Measurements from ENCODE around the gene VPS13A.
"Not testable (repeated sequence)": the region's sequence is repeated elsewhere in the genome, so short reads cannot be mapped to it uniquely, and the experiment has no call there.

The VPS13A gene

DNA sequence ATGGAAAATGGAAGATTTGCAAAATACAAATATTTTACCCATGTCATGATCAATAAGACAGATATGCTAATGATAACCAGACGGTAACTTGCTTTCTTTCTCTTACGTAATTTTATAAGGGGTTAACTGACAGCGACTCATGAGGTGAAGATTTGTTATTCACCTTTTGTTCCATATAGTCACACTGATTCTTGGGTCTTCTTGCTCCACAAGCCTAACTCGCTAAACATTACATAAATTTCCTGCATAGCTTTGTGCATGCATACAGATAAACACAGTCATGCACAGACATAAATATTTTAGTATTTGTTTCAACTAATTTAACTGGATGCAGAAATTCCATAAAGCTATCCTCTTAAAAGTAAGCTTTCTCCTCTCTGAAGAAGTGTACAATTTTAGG is 225.9 kb downstream of the VPS13A start:
- Histone ChIP-seq H3K4ac (ENCODE audit: low read length) (no peak overlapping the region), H3K9me3 (replicated peaks in 1 of 2; ENCODE audit: control insufficient read depth in 2 of 2, insufficient read depth in 1 of 2, low read depth in 1 of 2, low read length in 2 of 2) (peaks cover 3 to 5% of the 10 kb centered on the region in 2 donors), H3K9ac (ENCODE audit: low read depth, low read length, poor library complexity) (no peak overlapping the region), H2BK5ac (ENCODE audit: low read length) (no peak overlapping the region), H3K36me3 (replicated peaks in 1 of 2; ENCODE audit: control insufficient read depth in 2 of 2, insufficient read depth in 2 of 2, low read length in 2 of 2) (peaks cover 3 to 5% of the 10 kb centered on the region in 2 donors), H3K27ac (replicated peaks; ENCODE audit: low read length) (no peak overlapping the region), H2AK5ac (ENCODE audit: low read depth, low read length) (no peak overlapping the region), H3K4me1 (ENCODE audit: control insufficient read depth in 2 of 2, insufficient read depth in 1 of 2, low read depth in 1 of 2, low read length in 2 of 2) (no peaks in the 10 kb centered on the region), H3K18ac (ENCODE audit: low read length) (no peak overlapping the region), H3K23ac (ENCODE audit: low read depth, low read length, poor library complexity) (no peak overlapping the region), H2BK12ac (ENCODE audit: low read length) (no peak overlapping the region), H3K4me3 (ENCODE audit: low read length in 2 of 2) (no peak overlapping the region), H2BK120ac (ENCODE audit: low read depth, low read length) (no peak overlapping the region), H3K79me1 (ENCODE audit: low read depth, low read length) (no peaks in the 10 kb centered on the region), H3K14ac (ENCODE audit: low read length) (no peak overlapping the region), H4K91ac (ENCODE audit: low read depth, low read length, poor library complexity) (no peak overlapping the region), H3K27me3 (ENCODE audit: control insufficient read depth in 3 of 3, insufficient read depth in 3 of 3, low read depth in 1 of 3, low read length in 3 of 3) (no peaks in the 10 kb centered on the region), H2BK15ac (ENCODE audit: low read length) (no peak overlapping the region), H3K4me2 (ENCODE audit: insufficient read depth, low read length, poor library complexity, severe bottlenecking) (no peak overlapping the region), H2AFZ (ENCODE audit: low read length) (no peak overlapping the region), H4K8ac (ENCODE audit: low read depth, low read length) (no peak overlapping the region)
- no peak for DNase-seq (ENCODE audit: low spot score)
- WGBS, 2 donors (ENCODE audit: extremely low coverage in 2 of 2, insufficient read length in 2 of 2, insufficient replicate concordance in 1 of 2): no CpG with 5 or more reads among the region's 4 CpGs

DNA sequence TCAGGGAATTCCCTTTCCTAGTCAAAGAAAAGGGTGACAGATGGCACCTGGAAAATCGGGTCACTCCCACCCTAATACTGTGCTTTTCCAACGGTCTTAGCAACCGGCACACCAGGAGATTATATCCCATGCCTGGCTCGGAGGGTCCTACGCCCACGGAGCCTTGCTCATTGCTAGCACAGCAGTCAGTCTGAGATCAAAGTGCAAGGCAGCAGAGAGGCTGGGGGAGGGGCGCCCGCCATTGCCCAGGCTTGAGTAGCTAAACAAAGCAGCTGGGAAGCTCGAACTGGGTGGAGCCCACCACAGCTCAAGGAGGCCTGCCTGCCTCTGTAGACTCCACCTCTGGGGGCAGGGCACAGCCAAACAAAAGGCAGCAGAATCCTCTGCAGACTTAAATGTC is 231.2 kb downstream of the VPS13A start:
- not testable (repeated sequence) for H3K23ac ChIP-seq (ENCODE audit: low read depth, low read length, poor library complexity); H2BK15ac ChIP-seq (ENCODE audit: low read length); H3K36me3 ChIP-seq (replicated peaks in 1 of 2; ENCODE audit: control insufficient read depth in 2 of 2, insufficient read depth in 2 of 2, low read length in 2 of 2); H3K18ac ChIP-seq (ENCODE audit: low read length); H2BK5ac ChIP-seq (ENCODE audit: low read length); H4K8ac ChIP-seq (ENCODE audit: low read depth, low read length); H2BK12ac ChIP-seq (ENCODE audit: low read length); H3K27ac ChIP-seq (replicated peaks; ENCODE audit: low read length); H3K4me2 ChIP-seq (ENCODE audit: insufficient read depth, low read length, poor library complexity, severe bottlenecking); DNase-seq (ENCODE audit: low spot score); H3K14ac ChIP-seq (ENCODE audit: low read length); H2AFZ ChIP-seq (ENCODE audit: low read length); H3K4me1 ChIP-seq (ENCODE audit: control insufficient read depth in 2 of 2, insufficient read depth in 1 of 2, low read depth in 1 of 2, low read length in 2 of 2); H3K4me3 ChIP-seq (ENCODE audit: low read length in 2 of 2); H3K9me3 ChIP-seq (replicated peaks in 1 of 2; ENCODE audit: control insufficient read depth in 2 of 2, insufficient read depth in 1 of 2, low read depth in 1 of 2, low read length in 2 of 2); H4K91ac ChIP-seq (ENCODE audit: low read depth, low read length, poor library complexity); H3K4ac ChIP-seq (ENCODE audit: low read length); H2AK5ac ChIP-seq (ENCODE audit: low read depth, low read length); H3K27me3 ChIP-seq (ENCODE audit: control insufficient read depth in 3 of 3, insufficient read depth in 3 of 3, low read depth in 1 of 3, low read length in 3 of 3); H2BK120ac ChIP-seq (ENCODE audit: low read depth, low read length); H3K79me1 ChIP-seq (ENCODE audit: low read depth, low read length); H3K9ac ChIP-seq (ENCODE audit: low read depth, low read length, poor library complexity)
- no CpG with 5 or more reads among the region's 9 CpGs for WGBS, 2 donors (ENCODE audit: extremely low coverage in 2 of 2, insufficient read length in 2 of 2, insufficient replicate concordance in 1 of 2)

DNA sequence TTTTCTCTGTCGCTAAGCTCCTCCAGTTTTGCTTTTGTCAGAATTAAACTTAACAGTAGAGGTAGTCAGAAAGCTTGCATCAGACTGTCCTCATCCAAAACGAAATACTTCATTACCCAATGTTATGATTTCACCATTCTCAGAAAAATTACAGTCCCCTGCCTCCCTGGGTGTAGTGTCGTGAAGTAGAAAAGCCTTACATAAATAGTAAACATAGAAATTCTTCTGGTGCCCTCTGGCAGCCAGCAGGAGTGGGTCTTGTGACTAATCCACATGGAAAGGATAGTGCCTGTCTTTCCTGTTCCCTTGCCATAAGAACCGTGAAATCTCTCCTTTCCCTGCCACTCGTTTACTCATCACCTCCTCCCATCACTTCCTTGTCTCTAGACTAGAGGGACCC is 240.2 kb downstream of the VPS13A start:
- Histone ChIP-seq H2BK12ac (ENCODE audit: low read length) (no peak overlapping the region), H2BK5ac (ENCODE audit: low read length) (no peak overlapping the region), H3K9ac (ENCODE audit: low read depth, low read length, poor library complexity) (no peak overlapping the region), H3K79me1 (ENCODE audit: low read depth, low read length) (no peaks in the 10 kb centered on the region), H3K23ac (ENCODE audit: low read depth, low read length, poor library complexity) (no peak overlapping the region), H3K27ac (replicated peaks; ENCODE audit: low read length) (no peak overlapping the region), H3K18ac (ENCODE audit: low read length) (no peak overlapping the region), H3K4me2 (ENCODE audit: insufficient read depth, low read length, poor library complexity, severe bottlenecking) (no peak overlapping the region), H3K4me3 (ENCODE audit: low read length in 2 of 2) (no peak overlapping the region), H3K27me3 (ENCODE audit: control insufficient read depth in 3 of 3, insufficient read depth in 3 of 3, low read depth in 1 of 3, low read length in 3 of 3) (no peaks in the 10 kb centered on the region), H2BK15ac (ENCODE audit: low read length) (no peak overlapping the region), H3K36me3 (replicated peaks in 1 of 2; ENCODE audit: control insufficient read depth in 2 of 2, insufficient read depth in 2 of 2, low read length in 2 of 2) (no peaks in the 10 kb centered on the region), H2BK120ac (ENCODE audit: low read depth, low read length) (no peak overlapping the region), H3K9me3 (replicated peaks in 1 of 2; ENCODE audit: control insufficient read depth in 2 of 2, insufficient read depth in 1 of 2, low read depth in 1 of 2, low read length in 2 of 2) (no peaks in the 10 kb centered on the region), H3K14ac (ENCODE audit: low read length) (no peak overlapping the region), H4K91ac (ENCODE audit: low read depth, low read length, poor library complexity) (no peak overlapping the region), H4K8ac (ENCODE audit: low read depth, low read length) (no peak overlapping the region), H3K4me1 (ENCODE audit: control insufficient read depth in 2 of 2, insufficient read depth in 1 of 2, low read depth in 1 of 2, low read length in 2 of 2) (no peaks in the 10 kb centered on the region), H2AK5ac (ENCODE audit: low read depth, low read length) (no peak overlapping the region), H3K4ac (ENCODE audit: low read length) (no peak overlapping the region), H2AFZ (ENCODE audit: low read length) (no peak overlapping the region)
- no peak for DNase-seq (ENCODE audit: low spot score)
- WGBS, 2 donors (ENCODE audit: extremely low coverage in 2 of 2, insufficient read length in 2 of 2, insufficient replicate concordance in 1 of 2): no CpG with 5 or more reads among the region's 5 CpGs

DNA sequence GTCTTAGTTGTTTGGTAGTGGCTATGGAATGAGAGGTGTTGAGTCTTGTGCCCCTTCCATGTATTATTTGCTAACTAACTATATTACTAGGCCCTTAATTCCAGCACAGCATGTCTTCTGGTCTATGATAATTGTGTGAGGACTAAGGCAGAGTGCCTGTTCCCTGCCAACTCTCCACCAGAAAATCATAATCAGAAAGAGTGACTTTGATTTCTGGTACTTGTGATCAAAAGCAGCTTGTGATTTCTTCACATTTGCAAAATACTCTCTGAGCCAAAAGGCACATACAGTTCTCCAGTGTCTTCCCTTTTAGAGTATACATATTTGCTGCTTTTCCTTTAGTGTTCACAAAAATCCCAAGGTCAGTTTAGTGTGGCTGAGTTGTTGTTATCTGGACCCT is 240.9 kb downstream of the VPS13A start:
- H2AFZ ChIP-seq (ENCODE audit: low read length): no peak overlapping the region
- no peaks in the 10 kb centered on the region for H3K27me3 ChIP-seq (ENCODE audit: control insufficient read depth in 3 of 3, insufficient read depth in 3 of 3, low read depth in 1 of 3, low read length in 3 of 3)
- no peak overlapping the region for H4K91ac ChIP-seq (ENCODE audit: low read depth, low read length, poor library complexity)
- no peak overlapping the region for H3K4me2 ChIP-seq (ENCODE audit: insufficient read depth, low read length, poor library complexity, severe bottlenecking)
- H3K36me3 ChIP-seq (replicated peaks in 1 of 2; ENCODE audit: control insufficient read depth in 2 of 2, insufficient read depth in 2 of 2, low read length in 2 of 2): no peaks in the 10 kb centered on the region
- H3K27ac ChIP-seq (replicated peaks; ENCODE audit: low read length): no peak overlapping the region
- H3K4me1 ChIP-seq (ENCODE audit: control insufficient read depth in 2 of 2, insufficient read depth in 1 of 2, low read depth in 1 of 2, low read length in 2 of 2): no peaks in the 10 kb centered on the region
- H2AK5ac ChIP-seq (ENCODE audit: low read depth, low read length): no peak overlapping the region
- H3K9ac ChIP-seq (ENCODE audit: low read depth, low read length, poor library complexity): no peak overlapping the region
- no peak overlapping the region for H3K23ac ChIP-seq (ENCODE audit: low read depth, low read length, poor library complexity)
- no peak overlapping the region for H2BK5ac ChIP-seq (ENCODE audit: low read length)
- H3K14ac ChIP-seq (ENCODE audit: low read length): no peak overlapping the region
- DNase-seq (ENCODE audit: low spot score): no peak
- H2BK12ac ChIP-seq (ENCODE audit: low read length): no peak overlapping the region
- H3K4me3 ChIP-seq (ENCODE audit: low read length in 2 of 2): no peak overlapping the region
- no peak overlapping the region for H3K18ac ChIP-seq (ENCODE audit: low read length)
- H3K4ac ChIP-seq (ENCODE audit: low read length): no peak overlapping the region
- no peak overlapping the region for H4K8ac ChIP-seq (ENCODE audit: low read depth, low read length)
- no peak overlapping the region for H2BK15ac ChIP-seq (ENCODE audit: low read length)
- H3K9me3 ChIP-seq (replicated peaks in 1 of 2; ENCODE audit: control insufficient read depth in 2 of 2, insufficient read depth in 1 of 2, low read depth in 1 of 2, low read length in 2 of 2): no peaks in the 10 kb centered on the region
- no peaks in the 10 kb centered on the region for H3K79me1 ChIP-seq (ENCODE audit: low read depth, low read length)
- H2BK120ac ChIP-seq (ENCODE audit: low read depth, low read length): no peak overlapping the region
